ENCODE data around the gene ZGLP1. TPM values are rescaled to one million over a fixed set of nuclear protein-coding genes. Genes with fewer than 3 reads are reported as not detected.

Gene ZGLP1
- total and polyA plus RNA-seq, 9 donors: 0.27 to 5.6 (median 3.0) TPM

- Histone ChIP-seq H3K4me1 (ENCODE audit: insufficient read depth) (peaks cover 19% of the 10 kb centered on the region), H3K27ac (no peak overlapping the region)
- peak in 2 of 5 donors; percentile 35 to 51 for DNase-seq
These were observed 19.2 kb downstream of the ZGLP1 start for GRCh38 chr19:10290357-10290875.

GRCh38 chr19:10289836-10290356, 19.7 kb downstream of the ZGLP1 start, which contains the start of gene ICAM5:
TSS of gene ICAM5 (plus strand) at chr19:10289952. CDS start at chr19:10290044, 92 bp downstream.
- Histone ChIP-seq H3K4me1 (ENCODE audit: insufficient read depth) (peaks cover 16% of the 10 kb centered on the region), H3K27me3 (peaks cover 6% of the 10 kb centered on the region), H3K4me3 (peak within 1 kb of the TSS; percentile 1), H3K36me3 (no peaks in the 10 kb centered on the region), H3K9me3 (no peaks in the 10 kb centered on the region), H3K27ac (no peak within 1 kb of the TSS)
- 0 to 1% (median 1%) methylated on average over 23 to 45 of the region's 45 CpGs for WGBS, 3 donors
- TF ChIP-seq POLR2A (IDR thresholded peaks at IDR 0.05) (no peak), CTCF (IDR thresholded peaks at IDR 0.05) (no peak), EP300 (IDR thresholded peaks at IDR 0.05) (no peak)
- intact Hi-C loops (cut with DNase I): no loop called here
- DNase-seq: peak in 2 of 5 donors; percentile 33 to 56

More at GRCh38 chr19:10290357-10290875, 19.2 kb downstream of the ZGLP1 start:
- no peaks in the 10 kb centered on the region for H3K9me3 ChIP-seq
- H3K27me3 ChIP-seq: peaks cover 6% of the 10 kb centered on the region
- WGBS, 3 donors: 1% methylated on average over 30 of the region's 30 CpGs
- TF ChIP-seq EP300 (IDR thresholded peaks at IDR 0.05) (no peak), CTCF (IDR thresholded peaks at IDR 0.05) (no peak), POLR2A (IDR thresholded peaks at IDR 0.05) (no peak)
- no peaks in the 10 kb centered on the region for H3K36me3 ChIP-seq
- intact Hi-C loops (cut with DNase I): no loop called here
- H3K4me3 ChIP-seq: no peak overlapping the region

- H3K4me3 ChIP-seq: peak overlapping the region; percentile 1
- intact Hi-C loops (cut with DNase I): no loop called here
- peaks cover 16% of the 10 kb centered on the region for H3K4me1 ChIP-seq (ENCODE audit: insufficient read depth)
- no peaks in the 10 kb centered on the region for H3K36me3 ChIP-seq
- no peaks in the 10 kb centered on the region for H3K9me3 ChIP-seq
- peaks cover 6% of the 10 kb centered on the region for H3K27me3 ChIP-seq
- no peak for TF ChIP-seq POLR2A (IDR thresholded peaks at IDR 0.05)
- no peak for TF ChIP-seq EP300 (IDR thresholded peaks at IDR 0.05)
- no peak for TF ChIP-seq CTCF (IDR thresholded peaks at IDR 0.05)
- peak in 2 of 5 donors; percentile 54 to 68 for DNase-seq
- WGBS, 3 donors: 0 to 1% (median 1%) methylated on average over 50 of the region's 50 CpGs
- no peak overlapping the region for H3K27ac ChIP-seq
These were observed 20.3 kb downstream of the ZGLP1 start for GRCh38 chr19:10289167-10289835.

- peaks cover 16% of the 10 kb centered on the region for H3K4me1 ChIP-seq (ENCODE audit: insufficient read depth)
- H3K27me3 ChIP-seq: peaks cover 6% of the 10 kb centered on the region
- no peak overlapping the region for H3K4me3 ChIP-seq
These were observed 20.9 kb downstream of the ZGLP1 start for GRCh38 chr19:10288662-10289166.

More at GRCh38 chr19:10288662-10289166, 20.9 kb downstream of the ZGLP1 start:
- intact Hi-C loops (cut with DNase I): no loop called here
- Histone ChIP-seq H3K9me3 (no peaks in the 10 kb centered on the region), H3K27ac (no peak overlapping the region), H3K36me3 (no peaks in the 10 kb centered on the region)
- 4 to 11% (median 6%) methylated on average over 23 of the region's 23 CpGs for WGBS, 3 donors
- no peak for DNase-seq
- no peak for TF ChIP-seq POLR2A (IDR thresholded peaks at IDR 0.05)

All from ovary (tissue), 9 donors.